Inferior parietal cortex (tissue), 1 donor: Measurements from ENCODE around the gene NECAP2.
"Not testable (repeated sequence)": the region's sequence is repeated elsewhere in the genome, so short reads cannot be mapped to it uniquely, and the experiment has no call there.

Source experiments
- DNase-seq: peaks from one replicate; pipeline ENCODE4 v3.0.0-alpha.2; 2016; ENCODE audit errors: extremely low spot score

Gene NECAP2

GRCh38 chr1:16497474-16497904, 57.0 kb downstream of the NECAP2 start:
- not testable (repeated sequence) for DNase-seq

GRCh38 chr1:16498047-16498446, 57.5 kb downstream of the NECAP2 start:
- not testable (repeated sequence) for DNase-seq

DNA sequence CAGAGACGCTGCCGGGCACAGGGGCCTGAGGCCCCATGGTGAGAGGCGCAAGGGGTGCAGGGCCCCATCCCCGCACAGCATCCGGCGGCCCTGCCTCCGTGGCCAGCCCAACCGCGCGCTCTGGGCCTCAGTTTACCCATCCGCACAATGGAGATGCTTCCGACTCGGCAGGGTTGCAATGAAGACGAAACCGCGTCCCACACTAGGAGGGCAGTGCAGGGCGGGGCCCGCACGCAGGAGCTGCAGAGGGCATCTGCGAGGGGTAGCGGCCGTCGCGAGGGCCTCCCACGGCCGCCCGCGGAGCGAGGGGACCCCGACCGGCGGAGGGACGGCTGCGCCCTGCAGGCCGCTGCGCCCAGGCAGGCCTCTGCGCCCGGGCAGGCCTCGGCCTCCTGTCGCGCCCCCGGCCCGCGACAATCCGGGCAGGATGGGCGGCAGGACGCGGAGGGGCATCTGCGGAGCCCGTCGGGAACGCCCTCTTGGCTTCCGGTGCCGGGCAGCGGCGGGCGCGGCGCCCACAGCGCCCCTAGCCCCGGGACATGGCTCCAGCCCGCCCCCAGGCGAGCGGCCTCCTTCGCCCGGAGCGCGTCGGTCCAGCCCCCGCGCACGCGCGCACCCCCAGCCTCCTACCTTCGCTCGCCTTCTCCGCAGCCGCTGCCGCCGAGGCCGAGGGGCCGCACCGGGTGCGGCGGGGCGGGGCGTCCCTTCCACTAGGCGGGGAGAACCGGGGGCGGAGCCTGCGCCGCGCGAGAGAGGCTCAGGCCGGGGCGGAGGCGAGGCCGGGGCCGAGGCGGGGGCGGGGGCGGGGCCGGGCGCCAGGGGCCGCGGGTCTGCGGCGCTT, 58.3 kb downstream of the NECAP2 start:
- DNase-seq: peak; percentile 75

- DNase-seq: not testable (repeated sequence)
These were observed 59.9 kb downstream of the NECAP2 start for GRCh38 chr1:16500466-16500865.

GRCh38 chr1:16500975-16501374, 60.5 kb downstream of the NECAP2 start:
- DNase-seq: not testable (repeated sequence)

DNA sequence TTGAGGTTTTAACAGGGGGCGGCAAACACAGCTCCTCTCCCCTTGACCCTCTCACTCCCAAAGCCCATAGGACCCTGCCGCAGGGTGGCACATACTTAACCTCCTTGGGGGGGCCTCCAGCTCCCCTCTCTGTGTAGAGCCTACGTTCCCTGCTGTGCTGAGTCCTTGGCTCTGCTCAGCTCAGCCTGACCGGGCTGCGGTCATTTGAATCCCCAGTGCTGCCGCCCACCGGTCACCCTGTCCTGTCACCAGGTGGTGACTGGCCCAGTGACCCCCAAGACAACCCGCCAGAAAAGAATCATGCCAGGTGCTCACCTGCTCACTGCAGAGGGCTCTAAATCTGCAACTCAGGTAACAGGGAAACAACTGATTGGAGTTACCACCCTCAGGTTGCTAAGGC, 60.9 kb downstream of the NECAP2 start:
- DNase-seq: not testable (repeated sequence)

- DNase-seq: no peak
These were observed 63.0 kb downstream of the NECAP2 start for GRCh38 chr1:16503494-16503893.

- not testable (repeated sequence) for DNase-seq
These were observed 65.3 kb downstream of the NECAP2 start for GRCh38 chr1:16505870-16506269.

GRCh38 chr1:16506364-16507136, 66.0 kb downstream of the NECAP2 start:
- not testable (repeated sequence) for DNase-seq

- not testable (repeated sequence) for DNase-seq
These were observed 68.4 kb downstream of the NECAP2 start for GRCh38 chr1:16508861-16509445.
